OCI-LY1 (cell line): ENCODE measurements around the gene IL20RA.

Source experiments
- H2AFZ ChIP-seq: fragments of 200-600 bp; sonication (generic), shearing (Covaris generic); 2 replicates; pipeline ENCODE4 v1.6.0; 2014; ENCODE audit warnings: antibody characterized with exemption, mild to moderate bottlenecking, low read length
- H3F3A ChIP-seq: fragments of 200-600 bp; sonication (generic), shearing (Covaris generic); 2 replicates; pipeline ENCODE4 v1.6.0; 2014; ENCODE audit warnings: mild to moderate bottlenecking, antibody characterized with exemption, low read length, moderate library complexity; ENCODE audit not compliant: insufficient read depth
- H3K27ac ChIP-seq: fragments of 200-600 bp; sonication (generic); 2 replicates; pipeline ENCODE4 v1.5.1; 2014; ENCODE audit warnings: low read length, mixed run types, mild to moderate bottlenecking, low read depth; ENCODE audit not compliant: poor library complexity, severe bottlenecking
- H3K27me3 ChIP-seq: fragments of 200-600 bp; sonication (generic); 2 replicates; pipeline ENCODE4 v1.6.0; 2014; ENCODE audit warnings: antibody characterized with exemption, mild to moderate bottlenecking, low read length, moderate library complexity; ENCODE audit not compliant: insufficient read depth
- H3K36me3 ChIP-seq: fragments of 200-600 bp; sonication (generic); 2 replicates; pipeline ENCODE4 v1.6.1; 2014; ENCODE audit warnings: mild to moderate bottlenecking, antibody characterized with exemption, low read length, moderate library complexity, mixed read lengths; ENCODE audit not compliant: insufficient read depth
- H3K4me1 ChIP-seq: fragments of 200-600 bp; sonication (generic); 2 replicates; pipeline ENCODE4 v1.5.1; 2014; ENCODE audit warnings: mild to moderate bottlenecking, low read length, moderate library complexity; ENCODE audit not compliant: insufficient read depth, severe bottlenecking
- H3K4me2 ChIP-seq: fragments of 200-600 bp; sonication (generic), shearing (Covaris generic); 2 replicates; pipeline ENCODE4 v1.6.1; 2014; ENCODE audit warnings: low read length
- H3K4me3 ChIP-seq: fragments of 200-600 bp; sonication (generic); 2 replicates; pipeline ENCODE4 v1.5.1; 2014; ENCODE audit warnings: low read length, low read depth, mild to moderate bottlenecking, mixed read lengths; ENCODE audit not compliant: poor library complexity, severe bottlenecking
- H3K79me2 ChIP-seq: fragments of 200-600 bp; shearing (Covaris generic); 2 replicates; pipeline ENCODE4 v1.6.1; 2016; ENCODE audit warnings: mixed run types, low read length, mixed read lengths; ENCODE audit not compliant: insufficient read depth
- H3K9ac ChIP-seq: fragments of 200-600 bp; sonication (generic), shearing (Covaris generic); 2 replicates; pipeline ENCODE4 v1.6.1; 2014; ENCODE audit warnings: mild to moderate bottlenecking, low read length, mixed read lengths
- H3K9me2 ChIP-seq: fragments of 200-600 bp; sonication (generic), shearing (Covaris generic); 2 replicates; pipeline ENCODE4 v1.6.1; 2014; ENCODE audit warnings: low read depth, mild to moderate bottlenecking, low read length, mixed read lengths
- H3K9me3 ChIP-seq: fragments of 200-600 bp; shearing (Covaris generic); 2 replicates; pipeline ENCODE4 v1.6.1; 2014; ENCODE audit warnings: low read length, mixed read lengths
- H4K20me1 ChIP-seq: fragments of 200-600 bp; sonication (generic), shearing (Covaris generic); 2 replicates; pipeline ENCODE4 v1.6.0; 2016; ENCODE audit warnings: mild to moderate bottlenecking, low read length; ENCODE audit not compliant: insufficient read depth
- CTCF ChIP-seq: fragments of 200-600 bp; sonication (generic), shearing (Covaris generic); IDR thresholded peaks from 2 replicates; pipeline ENCODE4 v1.5.1; 2017; ENCODE audit warnings: mild to moderate bottlenecking, antibody characterized with exemption, low read length, moderate library complexity, mixed read lengths
- EZH2 ChIP-seq: fragments of 200-600 bp; sonication (generic), shearing (Covaris generic); IDR thresholded peaks from 2 replicates; pipeline ENCODE4 v1.8.0; 2017; ENCODE audit warnings: borderline replicate concordance, mixed run types, mild to moderate bottlenecking, antibody characterized with exemption, low read length, moderate library complexity, mixed read lengths

IL20RA gene

GRCh38 chr6:137010128-137010718, 34.5 kb downstream of the IL20RA start:
- TF ChIP-seq CTCF: no peak
- TF ChIP-seq EZH2: no peak
- Histone ChIP-seq H3K4me2 (no peak overlapping the region), H3K27ac (no peak overlapping the region), H2AFZ (no peak overlapping the region), H3K4me1 (no peaks in the 10 kb centered on the region), H3K36me3 (no peaks in the 10 kb centered on the region), H3K9me2 (no peaks in the 10 kb centered on the region), H3F3A (no peaks in the 10 kb centered on the region), H3K4me3 (no peak overlapping the region), H4K20me1 (no peaks in the 10 kb centered on the region; the same call in 1 of the 2 replicates), H3K9ac (no peak overlapping the region), H3K9me3 (no peaks in the 10 kb centered on the region), H3K27me3 (no peaks in the 10 kb centered on the region), H3K79me2 (no peaks in the 10 kb centered on the region)

- H3K4me3 ChIP-seq: no peak overlapping the region
- no peaks in the 10 kb centered on the region for H3K36me3 ChIP-seq
- no peaks in the 10 kb centered on the region for H3K4me1 ChIP-seq
- no peaks in the 10 kb centered on the region for H3K79me2 ChIP-seq
- H3K27me3 ChIP-seq: no peaks in the 10 kb centered on the region
- no peaks in the 10 kb centered on the region for H3K9me3 ChIP-seq
- no peak for TF ChIP-seq CTCF
- TF ChIP-seq EZH2: no peak
- no peak overlapping the region for H3K9ac ChIP-seq
- H4K20me1 ChIP-seq: no peaks in the 10 kb centered on the region; the same call in 1 of the 2 replicates
- no peaks in the 10 kb centered on the region for H3K9me2 ChIP-seq
- no peak overlapping the region for H2AFZ ChIP-seq
- H3K27ac ChIP-seq: no peak overlapping the region
- H3F3A ChIP-seq: no peaks in the 10 kb centered on the region
- H3K4me2 ChIP-seq: no peak overlapping the region
Observed at GRCh38 chr6:137008204-137008603, 36.6 kb downstream of the IL20RA start.

GRCh38 chr6:137006056-137006455, 38.7 kb downstream of the IL20RA start:
- H3K79me2 ChIP-seq: no peaks in the 10 kb centered on the region
- H3K36me3 ChIP-seq: no peaks in the 10 kb centered on the region
- H3K9ac ChIP-seq: no peak overlapping the region
- no peak overlapping the region for H3K27ac ChIP-seq
- no peak for TF ChIP-seq CTCF
- no peak for TF ChIP-seq EZH2
- no peak overlapping the region for H3K4me3 ChIP-seq
- H3K4me1 ChIP-seq: no peaks in the 10 kb centered on the region
- no peaks in the 10 kb centered on the region for H4K20me1 ChIP-seq
- H2AFZ ChIP-seq: no peak overlapping the region
- no peak overlapping the region for H3K4me2 ChIP-seq
- no peaks in the 10 kb centered on the region for H3K27me3 ChIP-seq
- no peaks in the 10 kb centered on the region for H3F3A ChIP-seq
- no peaks in the 10 kb centered on the region for H3K9me2 ChIP-seq
- H3K9me3 ChIP-seq: no peaks in the 10 kb centered on the region
